Measurements from ENCODE around the gene CCDC141. TPM values are rescaled to one million over a fixed set of nuclear protein-coding genes. Genes with fewer than 3 reads are reported as not detected.

CCDC141 gene
- total RNA-seq, 3 donors from 2014 or later = 1.3 to 11.7 (median 2.2) TPM

GRCh38 chr2:178976351-178976750 lies 73.6 kb downstream of the CCDC141 start:
- Histone ChIP-seq H3K4me3 (no peak overlapping the region), H3K27me3 (no peaks in the 10 kb centered on the region), H3K27ac (no peak overlapping the region), H3K36me3 (no peaks in the 10 kb centered on the region), H3K4me1 (no peaks in the 10 kb centered on the region), H3K9me3 (no peaks in the 10 kb centered on the region)
- no peak for TF ChIP-seq POLR2AphosphoS5 (IDR thresholded peaks at IDR 0.05)
- no peak for TF ChIP-seq POLR2A (IDR thresholded peaks at IDR 0.05)
- TF ChIP-seq CTCF (IDR thresholded peaks at IDR 0.05) = no peak
- DNase-seq (ENCODE audit: low spot score in 2 of 2) = no peak
- intact Hi-C loops (cut with DNase I; ENCODE audit: low total_unique reads) = no loop called here

DNA sequence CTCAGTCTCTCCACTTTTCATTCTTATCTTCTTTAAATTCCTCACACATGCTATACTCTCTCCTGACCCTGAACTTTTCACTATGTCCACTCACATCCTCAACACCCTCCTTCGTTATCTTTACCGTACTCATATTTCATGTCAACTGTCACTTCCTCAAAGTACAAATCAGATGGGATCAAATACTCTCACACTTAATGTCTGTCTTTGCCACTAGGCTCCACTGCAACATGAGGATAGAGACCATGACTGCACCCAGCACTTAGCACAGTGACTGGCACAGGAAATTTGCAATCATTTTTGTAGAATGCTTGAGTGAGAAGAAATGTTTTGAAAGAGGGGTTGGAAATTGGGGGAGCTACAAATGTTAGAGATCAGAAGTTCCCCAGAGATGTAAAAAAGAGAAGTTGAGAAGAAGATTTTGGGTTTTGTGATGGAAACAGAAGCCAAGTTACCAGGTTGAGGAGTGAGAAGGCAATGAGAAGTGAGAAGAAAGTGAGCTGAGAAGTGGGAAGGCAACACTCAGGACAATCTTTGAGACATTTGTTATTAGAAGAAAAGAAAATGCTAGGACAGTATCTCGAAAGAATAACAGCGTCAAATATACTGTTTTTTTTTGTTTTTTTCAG lies 87.0 kb downstream of the CCDC141 start:
- intact Hi-C loops (cut with DNase I; ENCODE audit: low total_unique reads) = no loop called here
- no peaks in the 10 kb centered on the region for H3K9me3 ChIP-seq
- TF ChIP-seq POLR2A (IDR thresholded peaks at IDR 0.05) = no peak
- TF ChIP-seq POLR2AphosphoS5 (IDR thresholded peaks at IDR 0.05) = no peak
- no peak for TF ChIP-seq CTCF (IDR thresholded peaks at IDR 0.05)
- no peak overlapping the region for H3K27ac ChIP-seq
- H3K36me3 ChIP-seq = no peaks in the 10 kb centered on the region
- H3K4me1 ChIP-seq = no peaks in the 10 kb centered on the region
- no peak overlapping the region for H3K4me3 ChIP-seq
- DNase-seq (ENCODE audit: low spot score in 2 of 2) = no peak
- H3K27me3 ChIP-seq = no peaks in the 10 kb centered on the region

- no peaks in the 10 kb centered on the region for H3K36me3 ChIP-seq
- no peak for DNase-seq (ENCODE audit: low spot score in 2 of 2)
- H3K27ac ChIP-seq = no peak overlapping the region
- no peaks in the 10 kb centered on the region for H3K9me3 ChIP-seq
- H3K4me3 ChIP-seq = no peak overlapping the region
- no peak for TF ChIP-seq CTCF (IDR thresholded peaks at IDR 0.05)
- no peak for TF ChIP-seq POLR2AphosphoS5 (IDR thresholded peaks at IDR 0.05)
- intact Hi-C loops (cut with DNase I; ENCODE audit: low total_unique reads) = no loop called here
- no peaks in the 10 kb centered on the region for H3K4me1 ChIP-seq
- H3K27me3 ChIP-seq = no peaks in the 10 kb centered on the region
Observed at GRCh38 chr2:178962152-178962551, 87.8 kb downstream of the CCDC141 start.

DNA sequence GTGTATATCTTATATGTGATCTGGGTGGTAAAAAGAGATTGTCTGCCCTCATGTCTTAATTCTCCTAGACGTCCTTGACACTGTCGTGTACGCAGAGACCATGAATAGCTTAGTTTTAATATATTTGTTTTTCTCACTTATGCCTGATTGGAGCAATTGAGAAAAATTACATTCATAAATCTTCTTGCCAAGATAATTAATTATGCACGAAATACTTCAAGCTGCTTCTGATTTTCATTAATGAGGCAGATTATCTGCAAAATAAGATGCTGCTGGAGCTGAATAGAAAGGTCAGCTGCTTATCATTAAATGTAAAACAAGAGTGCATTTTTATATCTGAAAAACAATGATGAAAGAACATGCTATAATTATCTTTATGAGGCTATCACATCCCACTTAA lies 95.9 kb downstream of the CCDC141 start:
- Histone ChIP-seq H3K36me3 (no peaks in the 10 kb centered on the region), H3K27me3 (no peaks in the 10 kb centered on the region), H3K27ac (no peak overlapping the region), H3K4me1 (no peaks in the 10 kb centered on the region), H3K9me3 (no peaks in the 10 kb centered on the region), H3K4me3 (no peak overlapping the region)
- DNase-seq (ENCODE audit: low spot score in 2 of 2) = no peak
- intact Hi-C loops (cut with DNase I; ENCODE audit: low total_unique reads) = no loop called here
- TF ChIP-seq POLR2A (IDR thresholded peaks at IDR 0.05) = no peak

GRCh38 chr2:178951266-178952006 lies 98.5 kb downstream of the CCDC141 start:
- Histone ChIP-seq H3K4me1 (no peaks in the 10 kb centered on the region), H3K4me3 (no peak overlapping the region), H3K27me3 (no peaks in the 10 kb centered on the region), H3K9me3 (peaks cover 0 to 12% of the 10 kb centered on the region in 2 donors), H3K36me3 (no peaks in the 10 kb centered on the region), H3K27ac (no peak overlapping the region)
- intact Hi-C loops (cut with DNase I; ENCODE audit: low total_unique reads) = no loop called here
- TF ChIP-seq CTCF (IDR thresholded peaks at IDR 0.05) = no peak
- no peak for TF ChIP-seq POLR2AphosphoS5 (IDR thresholded peaks at IDR 0.05)
- no peak for TF ChIP-seq POLR2A (IDR thresholded peaks at IDR 0.05)
- no peak for DNase-seq (ENCODE audit: low spot score in 2 of 2)

Data from breast epithelium (tissue), 4 donors.